GM10266 (cell line): ENCODE measurements around the gene KCNMA1.

Source experiments
- DNase-seq: peaks from one replicate; pipeline ENCODE4 v3.0.0; 2012; ENCODE audit errors: extremely low spot score
- CTCF ChIP-seq: IDR thresholded peaks from 2 replicates; pipeline ENCODE4 v1.5.1; 2012; ENCODE audit warnings: mild to moderate bottlenecking, low read depth; ENCODE audit not compliant: control insufficient read depth, insufficient read depth; ENCODE audit errors: missing control alignments

KCNMA1 gene

GRCh38 chr10:77514870-77515269, 122.7 kb downstream of the KCNMA1 start:
- TF ChIP-seq CTCF: no peak
- DNase-seq: no peak

- no peak for TF ChIP-seq CTCF
- no peak for DNase-seq
These were observed 123.8 kb downstream of the KCNMA1 start for GRCh38 chr10:77513781-77514331.

- TF ChIP-seq CTCF: no peak
- no peak for DNase-seq
These were observed 124.4 kb downstream of the KCNMA1 start for GRCh38 chr10:77513220-77513619.

GRCh38 chr10:77512219-77512578, 125.4 kb downstream of the KCNMA1 start:
- TF ChIP-seq CTCF: no peak
- no peak for DNase-seq

- DNase-seq: no peak
- TF ChIP-seq CTCF: no peak
These were observed 126.0 kb downstream of the KCNMA1 start for GRCh38 chr10:77511498-77512218.

GRCh38 chr10:77510695-77511094, 126.9 kb downstream of the KCNMA1 start:
- TF ChIP-seq CTCF: no peak
- no peak for DNase-seq

GRCh38 chr10:77510294-77510693, 127.3 kb downstream of the KCNMA1 start:
- TF ChIP-seq CTCF: no peak
- no peak for DNase-seq
